ENCODE results near the gene GPC6. TPM values are rescaled to one million over a fixed set of nuclear protein-coding genes. Genes with fewer than 3 reads are reported as not detected.

Gene GPC6
- polyA plus RNA-seq, 2 of the 4 experiments (the other 2 are of a cell fraction): 8.0 to 14.4 TPM

DNA sequence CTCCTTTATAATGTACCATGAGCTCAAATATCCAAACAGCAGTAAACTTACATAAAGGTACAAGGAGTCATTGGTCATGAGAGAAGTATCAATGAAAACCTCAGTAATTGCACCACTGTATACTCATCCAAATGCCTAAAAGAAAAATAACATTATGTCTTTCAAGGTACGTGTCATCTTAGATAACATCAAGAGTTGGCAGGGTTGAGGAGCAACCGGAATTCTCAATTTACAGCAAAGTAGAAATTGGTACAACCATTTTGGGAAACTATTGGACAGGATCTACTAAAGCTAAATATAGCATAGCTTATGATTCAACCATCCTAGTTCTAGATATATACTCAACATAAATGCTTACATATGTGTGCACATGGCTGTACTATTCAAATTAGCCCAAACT, 502.8 kb downstream of the GPC6 start:
- Histone ChIP-seq H3K4me1 (no peaks in the 10 kb centered on the region), H3K27ac (no peak overlapping the region), H3K4me3 (no peak overlapping the region), H3K4me2 (no peak overlapping the region), H3K9me3 (no peaks in the 10 kb centered on the region)
- ChIA-PET CTCF (no interaction called here), POLR2A (no interaction called here)
- TF ChIP-seq HMGXB4 (CRISPR knock-in tag; IDR thresholded peaks at IDR 0.05; ENCODE audit: borderline replicate concordance) (no peak), CTCF (IDR thresholded peaks at IDR 0.05) (no peak), CBX8 (IDR thresholded peaks at IDR 0.05) (no peak), CHD4 (IDR thresholded peaks at IDR 0.05; ENCODE audit: borderline replicate concordance) (no peak), JUNB (IDR thresholded peaks at IDR 0.05) (no peak), MAFK (IDR thresholded peaks at IDR 0.05; ENCODE audit: partially characterized antibody) (no peak), GATA3 (IDR thresholded peaks at IDR 0.05; ENCODE audit: borderline replicate concordance) (no peak), TFCP2L1 (CRISPR knock-in tag; IDR thresholded peaks at IDR 0.05) (no peak), RAD21 (conservative IDR thresholded peaks at IDR 0.05 in 1 of 2, IDR thresholded peaks at IDR 0.05 in 1 of 2) (no peak), FOSB (CRISPR knock-in tag; IDR thresholded peaks at IDR 0.05) (no peak), HES2 (IDR thresholded peaks at IDR 0.05) (no peak), CEBPB (IDR thresholded peaks at IDR 0.05) (no peak)
- TF ChIP-seq, protein P1, sequence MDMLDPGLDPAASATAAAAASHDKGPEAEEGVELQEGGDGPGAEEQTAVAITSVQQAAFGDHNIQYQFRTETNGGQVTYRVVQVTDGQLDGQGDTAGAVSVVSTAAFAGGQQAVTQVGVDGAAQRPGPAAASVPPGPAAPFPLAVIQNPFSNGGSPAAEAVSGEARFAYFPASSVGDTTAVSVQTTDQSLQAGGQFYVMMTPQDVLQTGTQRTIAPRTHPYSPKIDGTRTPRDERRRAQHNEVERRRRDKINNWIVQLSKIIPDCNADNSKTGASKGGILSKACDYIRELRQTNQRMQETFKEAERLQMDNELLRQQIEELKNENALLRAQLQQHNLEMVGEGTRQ (IDR thresholded peaks at IDR 0.05): no peak
- WGBS (ENCODE audit: missing lambda C conversion rate): 47% methylated on average over 2 of the region's 2 CpGs
- no peak for DNase-seq (ENCODE audit: low read depth in 1 of 2, low spot score in 1 of 2)
- no peak for ATAC-seq
- FAIRE-seq: no peak

- Histone ChIP-seq H3K4me3 (no peak overlapping the region), H3K9me3 (no peaks in the 10 kb centered on the region), H3K4me1 (no peaks in the 10 kb centered on the region), H3K27ac (no peak overlapping the region), H3K4me2 (peak overlapping the region; percentile 14; the same call in 2 of the 3 replicates)
- FAIRE-seq (no peak), DNase-seq (ENCODE audit: low read depth in 1 of 2, low spot score in 1 of 2) (no peak), ATAC-seq (no peak)
- CTCF ChIA-PET: no interaction called here
- no peak for TF ChIP-seq EHMT2 (IDR thresholded peaks at IDR 0.05; ENCODE audit: low read depth)
- TF ChIP-seq NPAS2 (CRISPR knock-in tag; IDR thresholded peaks at IDR 0.05; ENCODE audit: borderline replicate concordance): no peak
- TF ChIP-seq REST (IDR thresholded peaks at IDR 0.05): no peak
- no peak for TF ChIP-seq ESRRA (IDR thresholded peaks at IDR 0.05; ENCODE audit: borderline replicate concordance, low read length)
- TF ChIP-seq NFE2L2 (conservative IDR thresholded peaks at IDR 0.05; ENCODE audit: low read length): no peak
- TF ChIP-seq HOXB13 (CRISPR knock-in tag; IDR thresholded peaks at IDR 0.05; ENCODE audit: low read depth): no peak
- TF ChIP-seq GATA3 (IDR thresholded peaks at IDR 0.05; ENCODE audit: borderline replicate concordance): no peak
- TF ChIP-seq ATOH8 (CRISPR knock-in tag; IDR thresholded peaks at IDR 0.05; ENCODE audit: low read depth): no peak
- TF ChIP-seq SMC3 (IDR thresholded peaks at IDR 0.05): no peak
- TF ChIP-seq E2F6 (IDR thresholded peaks at IDR 0.05; ENCODE audit: borderline replicate concordance, low read depth): no peak
- TF ChIP-seq FOXS1 (CRISPR knock-in tag; IDR thresholded peaks at IDR 0.05): no peak
- no peak for TF ChIP-seq KDM5A (IDR thresholded peaks at IDR 0.05)
- TF ChIP-seq MYC (IDR thresholded peaks at IDR 0.05; ENCODE audit: borderline replicate concordance, low read length): no peak
- no peak for TF ChIP-seq HES2 (IDR thresholded peaks at IDR 0.05)
- TF ChIP-seq FOSB (CRISPR knock-in tag; IDR thresholded peaks at IDR 0.05): no peak
- no peak for TF ChIP-seq POLR2AphosphoS2 (conservative IDR thresholded peaks at IDR 0.05; ENCODE audit: low read length)
- WGBS (ENCODE audit: missing lambda C conversion rate): 20% methylated on average over 3 of the region's 3 CpGs
- POLR2A ChIA-PET: no interaction called here
These were observed 504.2 kb downstream of the GPC6 start for GRCh38 chr13:93730780-93731179.

Measured in A549 (cell line).